DOHH2 (cell line): ENCODE measurements around the gene CREB3L2.

Source experiments
- CTCF ChIP-seq: fragments of 200-600 bp; sonication (generic); IDR thresholded peaks from one replicate; pipeline ENCODE4 v1.5.1; 2014; ENCODE audit warnings: antibody characterized with exemption, mild to moderate bottlenecking, low read depth, low read length; ENCODE audit not compliant: poor library complexity, severe bottlenecking
- EZH2phosphoT487 ChIP-seq: fragments of 200-600 bp; sonication (generic); IDR thresholded peaks from 2 replicates; pipeline ENCODE4 v1.6.1; 2017; ENCODE audit warnings: borderline replicate concordance, mild to moderate bottlenecking, antibody characterized with exemption, low read length, moderate library complexity, mixed read lengths

- TF ChIP-seq CTCF (no peak), EZH2phosphoT487 (no peak)
Measured at GRCh38 chr7:137886281-137886680, 115.6 kb downstream of the CREB3L2 start.
